OCI-LY3 (cell line): Measurements from ENCODE around the gene PLP2.

ENCODE experiments used
- H2AFZ ChIP-seq: fragments of 200-600, 300-600 bp; shearing (Covaris generic); 2 replicates; pipeline ENCODE4 v1.6.0; 2014; ENCODE audit warnings: antibody characterized with exemption, low read depth, low read length
- H3K27ac ChIP-seq: fragments of 200-600, 300-600 bp; sonication (generic); 2 replicates; pipeline ENCODE4 v1.5.1; 2014; ENCODE audit warnings: mild to moderate bottlenecking, low read length, moderate library complexity, mixed read lengths
- H3K27me3 ChIP-seq: fragments of 200-600, 300-600 bp; sonication (generic); 2 replicates; pipeline ENCODE4 v1.6.1; 2014; ENCODE audit warnings: low read depth, low read length, mixed read lengths
- H3K36me3 ChIP-seq: fragments of 200-600, 300-600 bp; sonication (generic); replicated peaks from 2 replicates; pipeline ENCODE3; 2014; ENCODE audit warnings: low read depth, low read length, mixed read lengths
- H3K4me1 ChIP-seq: fragments of 300-600, 200-600 bp; sonication (generic); 2 replicates; pipeline ENCODE4 v1.6.1; 2014; ENCODE audit warnings: low read length, mixed read lengths
- H3K4me2 ChIP-seq: fragments of 200-600, 300-600 bp; sonication (generic); 2 replicates; pipeline ENCODE4 v1.6.1; 2014; ENCODE audit warnings: low read length, mixed read lengths
- H3K4me3 ChIP-seq: fragments of 300-600, 200-600 bp; sonication (generic); 2 replicates; pipeline ENCODE4 v1.5.1; 2014; ENCODE audit warnings: antibody characterized with exemption, mild to moderate bottlenecking, low read length, moderate library complexity
- H3K79me2 ChIP-seq: fragments of 300-600, 200-600 bp; shearing (Covaris generic); 2 replicates; pipeline ENCODE4 v1.6.1; 2014; ENCODE audit warnings: mild to moderate bottlenecking, low read length, mixed read lengths
- H3K9ac ChIP-seq: fragments of 300-600, 200-600 bp; shearing (Covaris generic); 2 replicates; pipeline ENCODE4 v1.6.0; 2014; ENCODE audit warnings: mild to moderate bottlenecking, low read length, moderate library complexity
- H3K9me3 ChIP-seq: fragments of 200-600, 300-600 bp; shearing (Covaris generic); 2 replicates; pipeline ENCODE4 v1.6.1; 2014; ENCODE audit warnings: low read length, mixed read lengths; ENCODE audit not compliant: insufficient read depth
- H4K20me1 ChIP-seq: fragments of 200-600, 300-600 bp; sonication (generic); 2 replicates; pipeline ENCODE4 v1.6.1; 2016; ENCODE audit warnings: low read length, mixed read lengths; ENCODE audit not compliant: insufficient read depth
- CTCF ChIP-seq: fragments of 200-600, 300-600 bp; sonication (generic); IDR thresholded peaks from 2 replicates; pipeline ENCODE4 v1.5.1; 2014; ENCODE audit warnings: antibody characterized with exemption, low read length, low read depth
- EZH2phosphoT487 ChIP-seq: fragments of 200-600 bp; shearing (Covaris generic); IDR thresholded peaks from 2 replicates; pipeline ENCODE4 v1.6.1; 2018; ENCODE audit warnings: antibody characterized with exemption, mixed run types, low read depth

PLP2 gene

GRCh38 chrX:49212861-49213260 is 41.2 kb downstream of the PLP2 start:
- H3K79me2 ChIP-seq, result no peaks in the 10 kb centered on the region
- no peaks in the 10 kb centered on the region for H4K20me1 ChIP-seq
- H3K27me3 ChIP-seq, result no peaks in the 10 kb centered on the region
- H3K4me3 ChIP-seq, result no peak overlapping the region
- no peak overlapping the region for H2AFZ ChIP-seq
- no peak overlapping the region for H3K9ac ChIP-seq
- peaks cover 3% of the 10 kb centered on the region; the same call in 1 of the 2 replicates for H3K4me1 ChIP-seq
- H3K36me3 ChIP-seq, result no peaks in the 10 kb centered on the region
- H3K27ac ChIP-seq, result no peak overlapping the region
- H3K9me3 ChIP-seq, result no peaks in the 10 kb centered on the region
- no peak overlapping the region for H3K4me2 ChIP-seq
- TF ChIP-seq CTCF, result no peak
- no peak for TF ChIP-seq EZH2phosphoT487

GRCh38 chrX:49214416-49214815 is 42.7 kb downstream of the PLP2 start:
- no peak overlapping the region for H3K9ac ChIP-seq
- H3K9me3 ChIP-seq, result no peaks in the 10 kb centered on the region
- no peaks in the 10 kb centered on the region for H3K79me2 ChIP-seq
- TF ChIP-seq CTCF, result no peak
- TF ChIP-seq EZH2phosphoT487, result no peak
- H3K27me3 ChIP-seq, result no peaks in the 10 kb centered on the region
- H3K27ac ChIP-seq, result no peak overlapping the region
- no peaks in the 10 kb centered on the region for H3K36me3 ChIP-seq
- H3K4me3 ChIP-seq, result no peak overlapping the region
- no peak overlapping the region for H2AFZ ChIP-seq
- H4K20me1 ChIP-seq, result no peaks in the 10 kb centered on the region
- H3K4me1 ChIP-seq, result peaks cover 7% of the 10 kb centered on the region
- no peak overlapping the region for H3K4me2 ChIP-seq

GRCh38 chrX:49214996-49215526 is 43.4 kb downstream of the PLP2 start:
- no peaks in the 10 kb centered on the region for H3K27me3 ChIP-seq
- TF ChIP-seq CTCF, result no peak
- TF ChIP-seq EZH2phosphoT487, result no peak

GRCh38 chrX:49220100-49220499 is 48.4 kb downstream of the PLP2 start:
- Histone ChIP-seq H3K27me3 (no peaks in the 10 kb centered on the region), H3K4me1 (peaks cover 7% of the 10 kb centered on the region), H4K20me1 (no peaks in the 10 kb centered on the region), H3K27ac (no peak overlapping the region), H3K4me2 (no peak overlapping the region), H3K9ac (no peak overlapping the region), H3K79me2 (no peaks in the 10 kb centered on the region), H3K36me3 (no peaks in the 10 kb centered on the region), H2AFZ (no peak overlapping the region), H3K9me3 (no peaks in the 10 kb centered on the region), H3K4me3 (no peak overlapping the region)
- TF ChIP-seq CTCF (no peak), EZH2phosphoT487 (no peak)

More at GRCh38 chrX:49214996-49215526, 43.4 kb downstream of the PLP2 start:
- Histone ChIP-seq H2AFZ (no peak overlapping the region), H3K9ac (no peak overlapping the region), H4K20me1 (no peaks in the 10 kb centered on the region), H3K4me2 (no peak overlapping the region), H3K4me1 (peaks cover 7% of the 10 kb centered on the region), H3K79me2 (no peaks in the 10 kb centered on the region), H3K36me3 (no peaks in the 10 kb centered on the region), H3K4me3 (no peak overlapping the region), H3K9me3 (no peaks in the 10 kb centered on the region), H3K27ac (no peak overlapping the region)
